Germinal center (tissue), 1 donor: ENCODE data around the gene CMIP.

ENCODE experiments used
- DNase-seq: peaks from one replicate; pipeline ENCODE4 v3.0.0; 2012; ENCODE audit warnings: mixed read lengths, low spot score

CMIP gene

DNA sequence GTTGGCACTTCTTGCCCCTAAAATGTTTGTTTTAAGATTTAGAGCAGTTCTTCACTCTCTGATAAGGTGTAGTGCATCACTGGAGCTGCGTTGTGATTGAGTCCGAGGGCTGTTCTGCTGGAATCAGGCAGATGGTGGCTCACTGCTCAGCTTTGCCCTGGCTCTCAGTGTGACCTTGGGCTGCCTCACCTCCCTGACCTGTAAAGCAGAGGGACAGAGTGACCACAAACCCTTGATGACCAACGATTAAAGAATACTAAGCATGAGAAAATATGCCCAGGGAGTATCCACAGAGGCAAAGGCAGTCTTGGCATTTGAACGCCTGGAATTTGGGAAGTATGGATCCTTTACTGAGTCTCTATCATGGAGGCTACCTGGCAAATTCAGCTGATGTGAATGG, 18.1 kb downstream of the CMIP start:
- no peak for DNase-seq

DNA sequence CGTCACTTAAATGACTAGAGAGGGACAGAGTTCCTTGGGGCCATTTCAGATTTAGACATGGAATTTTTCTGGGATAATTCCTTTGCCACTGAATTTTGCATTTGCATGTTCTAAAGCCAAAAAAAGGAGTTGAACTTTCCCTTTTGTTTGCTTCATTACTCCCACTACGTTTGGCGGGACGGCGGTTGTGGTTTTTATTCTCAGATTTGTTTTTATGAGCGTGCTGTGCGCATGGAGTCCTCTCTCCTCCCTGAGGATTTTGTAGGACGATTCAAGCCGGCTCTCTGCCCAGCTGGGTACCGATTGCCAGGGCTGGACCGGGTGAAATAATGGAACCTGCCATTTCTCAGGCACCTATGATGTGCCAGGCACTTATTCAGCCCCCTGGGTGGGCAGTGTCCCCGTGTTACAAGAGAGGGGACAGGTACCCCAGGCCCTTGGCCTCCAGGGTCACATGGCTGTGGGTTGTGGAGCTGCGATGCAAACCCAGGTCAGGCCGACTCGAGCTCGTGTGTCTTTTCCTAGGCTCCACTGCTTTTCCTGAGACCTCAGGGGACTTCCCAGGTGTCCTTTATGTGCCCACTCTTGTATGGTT, 18.8 kb downstream of the CMIP start:
- DNase-seq = no peak

DNA sequence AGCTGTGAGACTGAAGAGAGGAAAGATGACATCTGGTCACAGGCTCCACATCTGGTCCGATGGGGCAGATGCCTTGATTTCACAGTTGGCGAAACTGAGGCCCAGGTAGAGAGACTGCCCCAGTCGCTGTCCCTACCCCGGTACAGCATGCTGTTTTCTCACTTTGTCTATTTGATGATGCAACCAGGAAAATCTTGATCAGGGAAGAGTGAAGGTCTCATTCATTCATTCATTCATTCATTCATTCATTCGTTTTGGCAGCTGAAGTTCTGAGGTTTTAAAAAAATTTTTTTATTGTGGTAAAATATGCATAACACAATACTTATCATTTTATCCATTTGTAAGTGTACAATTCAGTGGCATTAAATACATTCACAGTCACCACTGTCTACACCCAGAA, 19.7 kb downstream of the CMIP start:
- no peak for DNase-seq

DNA sequence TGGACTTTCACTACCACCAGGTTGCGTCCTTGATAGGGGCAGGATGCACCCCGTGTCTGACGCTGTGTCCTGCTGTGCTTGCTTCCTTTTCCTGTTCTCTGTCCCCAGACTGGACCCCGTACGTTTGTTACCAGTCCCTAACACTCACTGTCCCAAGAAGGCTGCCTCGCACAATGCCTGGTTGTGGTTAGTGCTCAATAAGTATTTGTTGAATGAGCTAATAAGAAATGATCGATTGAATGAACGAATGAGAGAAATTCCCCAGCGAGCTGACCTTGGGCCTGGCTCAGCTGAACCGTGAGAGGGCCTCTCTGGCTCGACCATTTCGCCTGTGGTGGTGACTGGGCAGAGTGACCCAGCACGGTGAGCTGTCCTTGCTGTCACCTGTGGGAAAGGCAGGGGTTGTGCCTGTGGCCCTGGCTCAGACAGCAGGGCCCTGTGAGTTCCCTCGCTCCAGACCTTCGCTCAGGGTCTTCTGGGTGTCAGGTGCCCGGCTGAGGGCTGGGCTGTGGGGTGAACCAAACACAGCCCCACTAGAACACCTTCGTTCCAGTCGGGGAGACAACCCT, 20.9 kb downstream of the CMIP start:
- DNase-seq = no peak

- no peak for DNase-seq
Measured at GRCh38 chr16:81466356-81466980, 21.9 kb downstream of the CMIP start.

DNA sequence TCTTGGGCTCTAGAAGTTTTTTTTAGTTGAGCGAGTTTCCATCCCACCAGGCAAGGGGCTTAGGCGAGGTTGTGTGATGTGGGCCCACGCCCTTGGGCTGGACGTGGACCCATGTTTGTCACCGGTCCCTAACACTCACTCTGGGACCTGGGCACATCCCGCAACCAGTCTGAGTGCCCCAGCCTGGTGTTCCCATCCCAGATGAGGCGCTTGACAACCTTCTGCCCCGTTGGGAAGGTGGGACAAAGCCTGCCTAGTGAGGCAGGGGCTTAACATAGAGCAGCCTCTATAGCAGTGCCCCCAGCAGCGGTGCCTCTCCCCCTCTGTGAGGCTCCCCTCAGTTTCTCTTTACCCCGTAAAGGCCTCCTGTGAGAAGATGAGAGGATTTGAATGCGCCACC, 22.5 kb downstream of the CMIP start:
- no peak for DNase-seq

- DNase-seq = no peak
Measured at GRCh38 chr16:81467815-81468214, 23.2 kb downstream of the CMIP start.

- no peak for DNase-seq
Measured at GRCh38 chr16:81468269-81468902, 23.8 kb downstream of the CMIP start.

- no peak for DNase-seq
Measured at GRCh38 chr16:81469183-81469677, 24.6 kb downstream of the CMIP start.

- DNase-seq = peak; percentile 61
Measured at GRCh38 chr16:81469710-81470535, 25.3 kb downstream of the CMIP start.

DNA sequence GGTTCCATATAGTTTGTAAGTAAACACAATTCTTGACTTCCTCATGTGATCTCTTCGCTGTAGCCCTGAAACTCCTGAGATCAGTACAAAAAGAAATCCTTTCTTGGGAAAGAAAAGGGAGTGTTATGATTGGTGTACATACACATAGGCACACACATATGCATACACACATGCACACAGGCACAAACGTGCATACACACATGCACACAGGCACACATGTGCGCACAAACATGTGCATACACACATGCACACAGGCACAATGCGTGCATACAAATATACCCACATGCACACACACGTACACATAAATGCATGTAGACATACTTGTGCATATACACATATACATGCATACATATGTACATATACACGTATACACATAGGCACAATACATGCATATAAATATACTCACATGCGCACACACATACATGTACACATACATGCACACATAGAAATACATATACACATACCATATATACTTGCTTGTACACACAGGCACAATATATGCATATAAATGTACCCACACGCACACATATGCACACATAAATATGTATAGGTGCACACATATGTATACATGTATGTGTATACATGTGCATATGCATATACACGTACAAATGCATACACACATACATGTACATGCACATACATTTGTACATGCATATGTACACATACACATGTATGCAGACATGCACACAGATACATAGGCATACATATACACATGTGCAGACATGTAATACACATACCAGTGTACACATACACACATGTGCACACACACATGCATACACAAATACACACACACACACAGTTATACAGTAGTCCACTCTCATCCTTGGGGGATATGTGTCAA, 26.4 kb downstream of the CMIP start:
- DNase-seq = no peak

GRCh38 chr16:81471882-81472281, 27.3 kb downstream of the CMIP start:
- no peak for DNase-seq

DNA sequence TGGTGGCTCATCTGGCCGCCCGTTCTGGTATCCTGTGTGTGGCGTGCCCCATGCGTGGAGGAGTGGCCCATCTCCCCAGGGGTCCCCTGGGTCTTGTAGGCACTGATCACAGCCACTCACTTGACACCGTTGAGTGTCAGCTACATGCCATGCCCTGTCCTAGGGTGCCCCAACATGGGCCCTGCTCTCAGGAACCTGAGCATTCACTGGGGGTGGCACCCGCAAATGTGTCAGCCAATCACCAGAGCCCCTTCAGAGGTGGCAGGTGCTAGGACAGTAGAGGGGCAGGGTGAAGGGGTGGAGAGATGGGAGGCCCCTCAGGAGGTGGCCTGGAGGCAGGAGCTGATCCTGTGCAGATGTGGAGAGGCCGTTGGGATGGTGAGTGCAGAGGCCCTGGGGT, 27.8 kb downstream of the CMIP start:
- DNase-seq = no peak

DNA sequence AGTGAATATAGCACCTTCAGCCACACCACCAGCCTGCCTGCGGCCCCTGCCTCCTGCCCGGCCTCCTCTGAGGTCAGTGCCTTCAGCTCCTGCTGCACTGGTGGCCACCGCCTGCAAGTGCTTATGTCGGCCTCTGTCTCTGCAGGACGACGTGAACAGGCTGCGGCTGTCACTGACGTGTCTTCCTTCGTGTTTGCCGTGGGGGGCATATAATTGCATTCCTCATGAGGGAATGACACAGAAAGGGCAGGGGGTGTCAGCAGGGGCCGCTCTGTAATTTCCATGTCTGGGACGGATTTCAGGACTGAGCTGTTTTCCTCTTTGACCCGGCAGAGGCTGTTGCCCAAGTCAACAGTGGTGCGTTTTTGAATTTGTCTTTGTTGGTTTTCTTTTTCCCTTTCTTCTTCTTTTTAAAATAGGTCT, 28.5 kb downstream of the CMIP start:
- no peak for DNase-seq

DNA sequence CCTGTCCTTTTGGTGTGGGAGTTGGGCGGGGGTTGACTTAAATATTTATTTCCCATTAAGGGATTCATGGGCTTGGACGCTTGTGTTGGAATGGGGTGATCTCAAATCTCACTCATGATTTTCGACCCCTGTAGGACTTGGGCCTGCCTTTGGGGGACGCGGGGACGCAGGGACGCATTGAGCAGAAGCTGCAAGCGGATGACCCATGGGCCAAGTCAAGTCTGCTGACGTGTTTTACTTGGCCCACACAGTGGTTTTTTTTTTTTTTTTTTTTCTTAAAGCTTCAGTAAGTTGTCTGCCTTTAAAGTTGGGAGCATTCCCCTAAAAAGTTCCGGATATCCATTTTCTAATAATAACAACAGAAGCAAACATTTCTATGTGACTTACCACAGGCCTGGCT, 28.9 kb downstream of the CMIP start:
- DNase-seq = no peak

- no peak for DNase-seq
Measured at GRCh38 chr16:81473969-81474959, 29.7 kb downstream of the CMIP start.

DNA sequence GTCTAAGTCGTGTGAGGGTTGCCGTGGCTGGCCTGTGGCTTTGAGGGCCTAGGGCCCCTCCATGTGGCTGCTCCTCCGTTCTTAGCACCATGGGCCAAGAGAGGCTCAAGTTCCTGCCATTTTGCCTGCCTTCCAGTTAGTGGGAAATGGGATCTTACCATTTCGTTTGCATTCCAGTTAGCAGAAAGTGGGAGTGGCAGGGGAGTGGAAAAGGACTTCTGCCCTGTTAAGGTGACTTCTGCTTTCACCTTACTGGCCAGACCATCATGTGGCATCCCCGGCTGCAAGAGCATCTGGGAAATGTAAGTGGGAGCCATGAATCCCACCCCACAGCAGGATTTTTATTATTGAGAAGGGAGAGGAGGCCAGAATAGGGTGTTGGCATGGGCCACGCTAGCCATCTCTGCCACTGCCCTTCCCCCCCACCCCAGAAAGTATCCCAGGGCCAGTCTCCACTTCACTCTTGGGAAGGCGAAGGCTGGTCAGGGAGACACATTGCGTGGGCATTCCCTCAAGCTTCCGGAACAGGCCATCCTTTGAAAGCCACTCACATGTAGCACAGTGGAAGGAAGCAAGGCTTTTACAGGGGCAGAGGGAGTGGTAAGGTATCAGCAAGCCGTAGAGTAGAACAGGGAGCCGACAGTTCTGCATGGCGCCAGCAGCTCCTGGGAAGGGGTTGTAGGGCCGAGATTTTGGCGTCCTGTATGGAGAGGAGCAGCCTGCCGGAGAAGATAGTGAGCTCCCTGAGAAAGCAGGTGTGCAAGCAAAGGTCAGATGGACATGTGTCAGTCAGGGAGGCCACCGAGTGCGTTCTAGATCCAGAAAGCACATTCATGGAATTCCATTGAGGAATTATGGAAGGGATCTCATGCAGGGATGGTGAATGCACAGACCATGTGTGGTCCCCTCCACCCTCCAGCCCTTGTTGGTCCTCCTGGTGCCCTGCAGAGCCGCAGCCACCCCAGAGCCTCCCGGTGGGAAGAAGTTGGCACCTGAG, 33.4 kb downstream of the CMIP start:
- no peak for DNase-seq

DNA sequence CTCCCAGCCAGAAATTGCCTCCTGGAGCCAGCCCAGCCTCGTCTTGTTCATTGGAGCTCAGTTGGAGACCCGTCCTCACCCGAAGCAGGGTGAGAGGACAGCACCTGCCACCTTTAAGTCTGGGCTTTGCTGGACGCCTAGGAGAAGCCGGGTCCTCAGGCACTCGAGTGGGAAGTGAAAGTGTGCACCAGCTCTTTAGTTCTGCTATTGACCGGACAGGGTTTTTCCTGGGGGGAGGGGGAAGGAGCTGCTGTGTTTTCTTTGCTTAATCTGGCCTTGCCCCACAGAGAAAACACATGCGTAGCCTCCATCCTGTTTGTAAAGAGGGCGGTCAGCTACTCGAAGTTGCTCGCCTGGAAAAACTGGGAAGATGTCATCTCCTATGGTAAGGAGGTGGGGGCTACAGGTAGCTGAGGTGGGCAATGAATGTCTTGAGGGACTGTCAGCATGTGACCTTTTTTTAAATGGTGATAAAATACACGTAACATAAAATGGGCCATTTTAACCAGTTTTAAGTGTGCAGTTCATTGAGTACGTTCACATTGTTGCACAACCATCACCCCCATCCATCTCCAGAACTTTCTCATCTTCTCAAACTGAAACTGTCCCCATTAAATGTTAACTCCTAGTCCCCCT, 34.4 kb downstream of the CMIP start:
- peak; percentile 79 for DNase-seq
